Tibial artery (tissue), 4 donors: Measurements from ENCODE around the gene KCND1.

Experiments used
- DNase-seq, 2 donors: peaks; one replicate each; pipeline ENCODE4 v3.0.0-alpha.2; 2019
- H3K27ac ChIP-seq, 2 donors: fragments of 200-600 bp; sonication (generic) in 1 of 2; 1 replicate in 1 of 2; 2 replicates in 1 of 2; pipeline ENCODE4 v1.5.1; 2018 to 2019; ENCODE audit warnings: mild to moderate bottlenecking in 1 of 2
- H3K27me3 ChIP-seq, 2 donors: fragments of 200-600 bp; sonication (generic) in 1 of 2; one replicate each; pipeline versions ENCODE4 v1.5.1 to v1.6.0; 2016 to 2019
- H3K36me3 ChIP-seq, 3 donors: fragments of 200-600 bp; sonication (generic) in 2 of 3; one replicate each; pipeline ENCODE4 v1.5.1; 2016 to 2019; ENCODE audit warnings: mild to moderate bottlenecking in 2 of 3
- H3K4me1 ChIP-seq, 4 donors: fragments of 200-600 bp; sonication (generic) in 2 of 4; 1 replicate in 3 of 4; 2 replicates in 1 of 4; pipeline ENCODE4 v1.5.1; 2016 to 2019
- H3K4me3 ChIP-seq, 2 donors: fragments of 200-600 bp; sonication (generic) in 1 of 2; 1 replicate in 1 of 2; 2 replicates in 1 of 2; pipeline ENCODE4 v1.5.1; 2018 to 2019; ENCODE audit warnings: mild to moderate bottlenecking in 2 of 2
- H3K9me3 ChIP-seq, 3 donors: fragments of 200-600 bp; sonication (generic) in 1 of 3; one replicate each; pipeline ENCODE4 v1.5.1; 2016 to 2019
- CTCF ChIP-seq, 2 experiments: fragments of 200-600 bp in 1 of 2; fragments of 450-650 bp in 1 of 2; IDR thresholded peaks; one replicate each; pipeline ENCODE4 v1.5.1; 2017 to 2019; ENCODE audit warnings: antibody characterized with exemption in 2 of 2, mild to moderate bottlenecking in 1 of 2, moderate library complexity in 1 of 2
- intact Hi-C: fragments of 100-400 bp; cut with DNase I; formaldehyde crosslinking; loops from one replicate; pipeline ENCODE4 v1.15.0; 2023; ENCODE audit warnings: low total_unique reads

The KCND1 gene

GRCh38 chrX:48936429-48937053 is 35.1 kb downstream of the KCND1 start:
- no peak overlapping the region for H3K27ac ChIP-seq
- no peak for DNase-seq
- TF ChIP-seq CTCF (IDR thresholded peaks at IDR 0.05), result no peak
- no peaks in the 10 kb centered on the region for H3K27me3 ChIP-seq
- peaks cover 4 to 39% (median 13%) of the 10 kb centered on the region in 3 donors for H3K36me3 ChIP-seq
- no peak overlapping the region for H3K4me3 ChIP-seq
- H3K4me1 ChIP-seq, result peaks cover 0 to 13% (median 5%) of the 10 kb centered on the region in 4 donors
- intact Hi-C loops, result no loop called here
- peaks cover 0 to 10% (median 0%) of the 10 kb centered on the region in 3 donors for H3K9me3 ChIP-seq

DNA sequence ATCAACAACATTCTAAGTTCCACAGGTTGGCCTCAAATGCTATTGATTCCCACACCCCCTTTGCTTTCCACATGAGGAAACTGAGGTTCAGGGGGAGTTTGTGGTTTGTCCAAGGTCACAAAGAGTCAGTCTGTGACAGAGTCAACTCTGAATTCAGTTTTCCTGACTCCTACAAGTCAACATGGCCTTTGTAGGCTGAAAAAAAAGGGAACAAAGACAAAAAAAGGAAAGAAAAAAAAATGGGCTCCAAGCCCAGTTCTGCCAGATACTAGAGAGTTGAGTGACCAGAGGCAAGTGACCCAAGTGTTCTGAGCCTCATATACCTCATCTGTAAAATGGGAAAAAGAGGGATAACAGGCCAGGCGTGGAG is 36.4 kb downstream of the KCND1 start:
- H3K4me3 ChIP-seq, result no peak overlapping the region
- H3K36me3 ChIP-seq, result peaks cover 4 to 44% (median 13%) of the 10 kb centered on the region in 3 donors
- H3K27ac ChIP-seq, result no peak overlapping the region
- peaks cover 0 to 10% (median 0%) of the 10 kb centered on the region in 3 donors for H3K9me3 ChIP-seq
- H3K4me1 ChIP-seq, result peaks cover 0 to 11% (median 2%) of the 10 kb centered on the region in 4 donors
- no peak for DNase-seq
- intact Hi-C loops, result no loop called here
- no peak for TF ChIP-seq CTCF (IDR thresholded peaks at IDR 0.05)
- no peaks in the 10 kb centered on the region for H3K27me3 ChIP-seq

DNA sequence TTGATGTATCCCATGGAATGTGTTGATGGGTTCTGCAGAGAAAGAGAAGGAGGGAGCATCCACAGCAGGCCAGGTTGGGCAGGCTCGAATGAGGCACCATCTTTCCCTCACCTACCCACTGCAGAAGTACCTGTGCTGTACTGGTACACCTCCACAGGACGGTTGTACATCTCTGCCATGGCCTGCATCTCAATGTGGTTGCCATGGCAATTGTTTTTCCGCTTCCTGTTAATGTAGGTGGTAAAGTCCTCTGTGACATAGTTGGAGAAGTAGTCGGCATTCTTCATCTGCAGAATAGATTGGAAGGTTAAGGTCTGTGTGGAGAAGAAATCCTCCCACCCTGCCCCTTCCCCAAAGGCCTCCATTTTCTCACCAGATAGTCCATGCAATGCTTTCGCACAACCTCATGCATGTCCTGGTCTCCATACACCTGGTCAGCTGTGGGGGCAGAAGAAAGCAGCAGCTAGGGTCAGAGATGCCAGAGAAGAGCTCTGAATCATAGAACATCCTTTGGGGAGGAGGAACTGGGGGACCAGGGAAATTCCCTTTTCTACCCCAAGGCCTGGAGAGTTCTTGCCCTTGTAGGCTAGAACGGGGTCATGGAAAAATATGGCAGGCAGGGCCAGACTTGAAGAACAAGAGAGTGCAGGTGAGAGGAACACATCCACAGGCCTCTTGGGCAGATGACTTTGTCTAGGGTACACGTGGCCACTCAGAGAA is 36.9 kb downstream of the KCND1 start:
- H3K27me3 ChIP-seq, result no peaks in the 10 kb centered on the region
- H3K4me1 ChIP-seq, result peaks cover 0 to 6% (median 2%) of the 10 kb centered on the region in 4 donors
- peaks cover 4 to 46% (median 13%) of the 10 kb centered on the region in 3 donors for H3K36me3 ChIP-seq
- no peak for DNase-seq
- intact Hi-C loops, result no loop called here
- H3K9me3 ChIP-seq, result peaks cover 0 to 10% (median 0%) of the 10 kb centered on the region in 3 donors
- H3K4me3 ChIP-seq, result no peak overlapping the region
- H3K27ac ChIP-seq, result no peak overlapping the region
- TF ChIP-seq CTCF (IDR thresholded peaks at IDR 0.05), result no peak

DNA sequence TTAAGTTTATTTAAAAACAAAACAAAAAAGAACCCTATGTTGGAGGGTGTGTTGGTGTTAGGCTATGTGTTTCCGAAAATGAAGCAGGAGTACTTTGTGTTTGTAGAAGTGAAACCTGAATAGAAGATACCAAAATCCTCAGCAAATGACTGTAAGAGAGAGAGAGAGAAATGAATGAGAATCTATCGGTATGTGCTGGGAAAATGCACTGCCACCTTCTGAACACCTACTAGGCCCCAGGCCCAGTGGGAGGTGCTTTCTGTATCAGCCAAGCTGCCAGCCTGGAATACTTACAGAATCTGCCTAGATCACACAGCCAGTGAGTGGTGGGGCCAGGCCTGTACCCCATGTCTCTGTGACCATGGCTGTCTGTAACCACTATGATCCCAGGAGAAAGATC is 37.9 kb downstream of the KCND1 start:
- no peak for DNase-seq
- no peak for TF ChIP-seq CTCF (IDR thresholded peaks at IDR 0.05)
- Histone ChIP-seq H3K9me3 (peaks cover 0 to 10% (median 0%) of the 10 kb centered on the region in 3 donors), H3K4me3 (no peak overlapping the region), H3K36me3 (peaks cover 4 to 47% (median 13%) of the 10 kb centered on the region in 3 donors), H3K27ac (no peak overlapping the region), H3K27me3 (no peaks in the 10 kb centered on the region), H3K4me1 (peaks cover 0 to 4% (median 1%) of the 10 kb centered on the region in 4 donors)
- intact Hi-C loops, result no loop called here

- peaks cover 7 to 62% (median 12%) of the 10 kb centered on the region in 3 donors for H3K36me3 ChIP-seq
- H3K9me3 ChIP-seq, result peaks cover 0 to 6% (median 0%) of the 10 kb centered on the region in 3 donors
- no peak for TF ChIP-seq CTCF (IDR thresholded peaks at IDR 0.05)
- intact Hi-C loops, result no loop called here
- DNase-seq, result no peak
- H3K27me3 ChIP-seq, result no peaks in the 10 kb centered on the region
- H3K4me3 ChIP-seq, result no peak overlapping the region
- H3K27ac ChIP-seq, result no peak overlapping the region
- no peaks in the 10 kb centered on the region for H3K4me1 ChIP-seq
Measured at GRCh38 chrX:48927736-48928382, 43.8 kb downstream of the KCND1 start.
